ENCODE results near the gene SPAG16.

Gene SPAG16

DNA sequence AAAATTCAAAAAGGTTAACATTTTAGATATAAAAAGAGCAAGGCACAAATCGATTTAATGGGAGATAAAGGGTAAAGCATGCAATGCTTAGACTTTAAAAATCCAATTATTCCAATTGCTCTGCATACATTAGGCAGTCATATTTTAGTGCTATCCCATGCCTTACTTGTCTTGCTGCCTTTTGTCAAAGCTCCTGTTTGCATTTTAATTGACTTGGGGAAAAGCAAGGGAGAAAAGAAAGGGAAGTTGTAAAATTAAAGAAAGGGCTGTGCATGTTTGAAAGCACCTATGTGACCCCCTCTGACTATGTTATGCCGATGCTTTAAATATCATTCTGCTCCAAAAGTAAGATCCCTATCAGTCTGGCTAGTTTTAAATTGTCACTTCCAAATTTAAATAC, 932.9 kb downstream of the SPAG16 start:
- Histone ChIP-seq H3K18ac (ENCODE audit: low read depth in 1 of 2, low read length in 2 of 2) (no peak overlapping the region), H3K4me3 (ENCODE audit: insufficient read depth in 1 of 2, low read depth in 1 of 2, low read length in 2 of 2) (no peak overlapping the region), H3K27ac (ENCODE audit: low read length, poor library complexity, severe bottlenecking) (no peak overlapping the region), H3K9me3 (ENCODE audit: control insufficient read depth, low read length) (no peaks in the 10 kb centered on the region), H4K91ac (ENCODE audit: low read length) (no peak overlapping the region), H3K9ac (ENCODE audit: low read length) (no peak overlapping the region), H2BK15ac (ENCODE audit: low read depth, poor library complexity, severe bottlenecking) (no peak overlapping the region), H3K4me2 (ENCODE audit: low read length, poor library complexity, severe bottlenecking) (no peak overlapping the region), H3K4me1 (ENCODE audit: control insufficient read depth, insufficient read depth, low read depth, low read length) (no peaks in the 10 kb centered on the region), H3K79me1 (replicated peaks; ENCODE audit: low read length, poor library complexity, severe bottlenecking) (no peaks in the 10 kb centered on the region), H3K36me3 (ENCODE audit: control insufficient read depth in 1 of 2, insufficient read depth in 2 of 2, low read depth in 1 of 2, low read length in 2 of 2) (no peaks in the 10 kb centered on the region), H3K14ac (ENCODE audit: low read length in 2 of 2) (no peak overlapping the region), H3K27me3 (ENCODE audit: control insufficient read depth in 1 of 2, insufficient read depth in 1 of 2, low read length in 2 of 2) (no peaks in the 10 kb centered on the region), H3K23ac (ENCODE audit: low read length in 2 of 2) (no peak overlapping the region), H2AFZ (ENCODE audit: low read depth, low read length) (no peak overlapping the region), H2BK120ac (ENCODE audit: low read depth, low read length) (no peak overlapping the region), H3K4ac (ENCODE audit: low read depth in 1 of 2, low read length in 2 of 2) (no peak overlapping the region), H2AK5ac (ENCODE audit: low read length, severe bottlenecking) (no peak overlapping the region), H2BK12ac (ENCODE audit: low read length in 2 of 2) (no peak overlapping the region), H4K8ac (ENCODE audit: low read length) (no peak overlapping the region), H2BK5ac (ENCODE audit: low read depth, low read length, poor library complexity, severe bottlenecking) (no peak overlapping the region)
- DNase-seq = no peak
- WGBS = no CpG with 5 or more reads among the region's 2 CpGs

DNA sequence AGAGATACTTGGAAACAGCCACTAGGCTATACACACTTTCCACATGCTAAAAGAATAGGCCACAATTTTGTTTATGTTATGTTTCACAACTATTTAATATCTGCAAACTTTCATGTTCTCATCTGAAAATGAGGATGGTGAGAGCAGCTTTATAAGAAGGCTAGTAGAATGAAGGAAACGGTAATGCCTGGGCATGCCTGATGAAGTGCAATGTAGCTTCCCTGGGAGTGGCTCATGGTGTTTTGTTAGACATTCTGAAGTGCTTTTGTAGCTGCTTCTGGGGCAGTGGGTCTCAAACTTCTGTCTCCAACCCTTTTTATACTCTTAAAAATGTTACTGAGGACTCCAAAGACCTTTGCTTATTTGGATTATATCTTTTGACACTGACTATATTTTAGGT, 933.3 kb downstream of the SPAG16 start:
- Histone ChIP-seq H3K27ac (ENCODE audit: low read length, poor library complexity, severe bottlenecking) (no peak overlapping the region), H3K9me3 (ENCODE audit: control insufficient read depth, low read length) (no peaks in the 10 kb centered on the region), H3K36me3 (ENCODE audit: control insufficient read depth in 1 of 2, insufficient read depth in 2 of 2, low read depth in 1 of 2, low read length in 2 of 2) (no peaks in the 10 kb centered on the region), H3K23ac (ENCODE audit: low read length in 2 of 2) (no peak overlapping the region), H2AFZ (ENCODE audit: low read depth, low read length) (no peak overlapping the region), H3K14ac (ENCODE audit: low read length in 2 of 2) (no peak overlapping the region), H4K8ac (ENCODE audit: low read length) (no peak overlapping the region), H3K27me3 (ENCODE audit: control insufficient read depth in 1 of 2, insufficient read depth in 1 of 2, low read length in 2 of 2) (no peaks in the 10 kb centered on the region), H2BK12ac (ENCODE audit: low read length in 2 of 2) (no peak overlapping the region), H3K4me2 (ENCODE audit: low read length, poor library complexity, severe bottlenecking) (no peak overlapping the region), H3K79me1 (replicated peaks; ENCODE audit: low read length, poor library complexity, severe bottlenecking) (no peaks in the 10 kb centered on the region), H2BK120ac (ENCODE audit: low read depth, low read length) (no peak overlapping the region), H2BK5ac (ENCODE audit: low read depth, low read length, poor library complexity, severe bottlenecking) (no peak overlapping the region), H2AK5ac (ENCODE audit: low read length, severe bottlenecking) (no peak overlapping the region), H3K4ac (ENCODE audit: low read depth in 1 of 2, low read length in 2 of 2) (no peak overlapping the region), H4K91ac (ENCODE audit: low read length) (no peak overlapping the region), H3K4me1 (ENCODE audit: control insufficient read depth, insufficient read depth, low read depth, low read length) (no peaks in the 10 kb centered on the region), H3K18ac (ENCODE audit: low read depth in 1 of 2, low read length in 2 of 2) (no peak overlapping the region), H3K9ac (ENCODE audit: low read length) (no peak overlapping the region), H2BK15ac (ENCODE audit: low read depth, poor library complexity, severe bottlenecking) (no peak overlapping the region), H3K4me3 (ENCODE audit: insufficient read depth in 1 of 2, low read depth in 1 of 2, low read length in 2 of 2) (no peak overlapping the region)
- WGBS = 75% methylated on average over 1 of the region's 1 CpG
- DNase-seq = no peak

DNA sequence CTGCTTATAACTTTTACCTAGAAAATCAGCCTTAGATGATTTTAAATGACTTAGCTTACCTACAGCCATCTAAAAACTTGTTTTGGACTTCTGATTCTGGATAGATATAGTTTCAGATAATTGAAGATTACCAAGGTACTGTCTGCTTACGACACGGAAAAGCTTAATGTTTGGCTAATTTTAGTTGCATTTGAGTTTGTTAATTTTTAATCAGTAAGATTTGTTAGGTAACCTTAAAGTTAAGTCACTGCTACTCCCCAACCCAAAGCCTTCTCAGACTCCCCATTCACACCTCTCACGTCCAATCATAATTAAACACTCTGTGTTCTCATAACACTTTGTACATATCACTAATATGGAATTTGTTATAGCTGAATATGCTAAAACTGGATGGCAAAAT, 936.0 kb downstream of the SPAG16 start:
- H2BK120ac ChIP-seq (ENCODE audit: low read depth, low read length) = no peak overlapping the region
- H3K23ac ChIP-seq (ENCODE audit: low read length in 2 of 2) = no peak overlapping the region
- no peak overlapping the region for H3K4me3 ChIP-seq (ENCODE audit: insufficient read depth in 1 of 2, low read depth in 1 of 2, low read length in 2 of 2)
- no peak overlapping the region for H2AK5ac ChIP-seq (ENCODE audit: low read length, severe bottlenecking)
- no peaks in the 10 kb centered on the region for H3K36me3 ChIP-seq (ENCODE audit: control insufficient read depth in 1 of 2, insufficient read depth in 2 of 2, low read depth in 1 of 2, low read length in 2 of 2)
- no peak overlapping the region for H3K9ac ChIP-seq (ENCODE audit: low read length)
- H3K14ac ChIP-seq (ENCODE audit: low read length in 2 of 2) = no peak overlapping the region
- H2BK15ac ChIP-seq (ENCODE audit: low read depth, poor library complexity, severe bottlenecking) = no peak overlapping the region
- WGBS = 100% methylated on average over 2 of the region's 3 CpGs
- no peak overlapping the region for H3K27ac ChIP-seq (ENCODE audit: low read length, poor library complexity, severe bottlenecking)
- no peak overlapping the region for H2BK5ac ChIP-seq (ENCODE audit: low read depth, low read length, poor library complexity, severe bottlenecking)
- H2BK12ac ChIP-seq (ENCODE audit: low read length in 2 of 2) = no peak overlapping the region
- no peak for DNase-seq
- H3K4ac ChIP-seq (ENCODE audit: low read depth in 1 of 2, low read length in 2 of 2) = no peak overlapping the region
- no peak overlapping the region for H3K18ac ChIP-seq (ENCODE audit: low read depth in 1 of 2, low read length in 2 of 2)
- H3K4me1 ChIP-seq (ENCODE audit: control insufficient read depth, insufficient read depth, low read depth, low read length) = no peaks in the 10 kb centered on the region
- H4K91ac ChIP-seq (ENCODE audit: low read length) = no peak overlapping the region
- no peaks in the 10 kb centered on the region for H3K79me1 ChIP-seq (replicated peaks; ENCODE audit: low read length, poor library complexity, severe bottlenecking)
- H3K4me2 ChIP-seq (ENCODE audit: low read length, poor library complexity, severe bottlenecking) = no peak overlapping the region
- no peaks in the 10 kb centered on the region for H3K9me3 ChIP-seq (ENCODE audit: control insufficient read depth, low read length)
- no peaks in the 10 kb centered on the region for H3K27me3 ChIP-seq (ENCODE audit: control insufficient read depth in 1 of 2, insufficient read depth in 1 of 2, low read length in 2 of 2)
- no peak overlapping the region for H4K8ac ChIP-seq (ENCODE audit: low read length)
- H2AFZ ChIP-seq (ENCODE audit: low read depth, low read length) = no peak overlapping the region

DNA sequence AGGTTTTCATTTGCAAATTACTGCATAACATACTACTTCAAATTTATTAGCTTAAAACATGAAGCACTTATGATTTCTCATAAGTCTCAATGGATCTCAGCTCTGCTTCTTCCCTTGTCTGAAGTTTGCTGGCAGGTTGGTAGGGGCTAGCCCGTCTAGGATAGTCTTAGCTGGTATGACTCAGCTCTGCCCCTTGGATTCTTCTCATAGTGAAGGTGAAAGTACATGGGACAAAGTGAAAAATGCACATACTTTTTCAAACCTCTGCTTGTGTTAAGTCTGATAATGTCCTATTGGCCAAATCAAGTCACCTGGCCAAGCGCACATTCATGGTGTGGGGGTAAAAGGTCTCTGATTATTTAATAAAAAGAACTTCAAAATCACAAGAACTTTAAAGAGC, 941.8 kb downstream of the SPAG16 start:
- DNase-seq = no peak
- H3K4ac ChIP-seq (ENCODE audit: low read depth in 1 of 2, low read length in 2 of 2) = no peak overlapping the region
- H2BK15ac ChIP-seq (ENCODE audit: low read depth, poor library complexity, severe bottlenecking) = no peak overlapping the region
- H3K79me1 ChIP-seq (replicated peaks; ENCODE audit: low read length, poor library complexity, severe bottlenecking) = no peaks in the 10 kb centered on the region
- H2BK120ac ChIP-seq (ENCODE audit: low read depth, low read length) = no peak overlapping the region
- no peak overlapping the region for H3K27ac ChIP-seq (ENCODE audit: low read length, poor library complexity, severe bottlenecking)
- H3K14ac ChIP-seq (ENCODE audit: low read length in 2 of 2) = no peak overlapping the region
- H3K36me3 ChIP-seq (ENCODE audit: control insufficient read depth in 1 of 2, insufficient read depth in 2 of 2, low read depth in 1 of 2, low read length in 2 of 2) = no peaks in the 10 kb centered on the region
- no peak overlapping the region for H4K8ac ChIP-seq (ENCODE audit: low read length)
- no peak overlapping the region for H3K18ac ChIP-seq (ENCODE audit: low read depth in 1 of 2, low read length in 2 of 2)
- H3K23ac ChIP-seq (ENCODE audit: low read length in 2 of 2) = no peak overlapping the region
- H3K4me1 ChIP-seq (ENCODE audit: control insufficient read depth, insufficient read depth, low read depth, low read length) = no peaks in the 10 kb centered on the region
- H3K4me3 ChIP-seq (ENCODE audit: insufficient read depth in 1 of 2, low read depth in 1 of 2, low read length in 2 of 2) = no peak overlapping the region
- H3K4me2 ChIP-seq (ENCODE audit: low read length, poor library complexity, severe bottlenecking) = no peak overlapping the region
- no peak overlapping the region for H2AK5ac ChIP-seq (ENCODE audit: low read length, severe bottlenecking)
- H2BK12ac ChIP-seq (ENCODE audit: low read length in 2 of 2) = no peak overlapping the region
- WGBS = 62% methylated on average over 1 of the region's 2 CpGs
- no peak overlapping the region for H4K91ac ChIP-seq (ENCODE audit: low read length)
- no peaks in the 10 kb centered on the region for H3K27me3 ChIP-seq (ENCODE audit: control insufficient read depth in 1 of 2, insufficient read depth in 1 of 2, low read length in 2 of 2)
- no peak overlapping the region for H2AFZ ChIP-seq (ENCODE audit: low read depth, low read length)
- no peak overlapping the region for H3K9ac ChIP-seq (ENCODE audit: low read length)
- H2BK5ac ChIP-seq (ENCODE audit: low read depth, low read length, poor library complexity, severe bottlenecking) = no peak overlapping the region
- H3K9me3 ChIP-seq (ENCODE audit: control insufficient read depth, low read length) = no peaks in the 10 kb centered on the region

Measured in mesenchymal stem cell (in vitro differentiated cells and primary cell).